AG09309 (cell line): ENCODE measurements around the gene KRT31.
"Not testable (repeated sequence)": the region's sequence is repeated elsewhere in the genome, so short reads cannot be mapped to it uniquely, and the experiment has no call there.

Experiments
- DNase-seq: peaks from one replicate; pipeline ENCODE4 v3.0.0-alpha.2; 2010; ENCODE audit warnings: low read depth
- H3K4me3 ChIP-seq: 2 replicates; pipeline ENCODE4 v1.5.1; 2011; ENCODE audit warnings: mild to moderate bottlenecking, low read depth, low read length, moderate library complexity; ENCODE audit not compliant: control insufficient read depth
- CTCF ChIP-seq: IDR thresholded peaks from 2 replicates; pipeline ENCODE4 v1.5.1; 2011; ENCODE audit warnings: mild to moderate bottlenecking, low read depth, low read length, inconsistent platforms; ENCODE audit not compliant: insufficient read depth, control insufficient read depth; ENCODE audit errors: missing control alignments

Gene KRT31

GRCh38 chr17:41429667-41430066 is 32.3 kb upstream of the KRT31 start:
- H3K4me3 ChIP-seq = no peak overlapping the region
- no peak for TF ChIP-seq CTCF
- DNase-seq = no peak

- no peak for DNase-seq
- no peak for TF ChIP-seq CTCF
- H3K4me3 ChIP-seq = no peak overlapping the region
These were observed 31.3 kb upstream of the KRT31 start for GRCh38 chr17:41428591-41429291.

GRCh38 chr17:41424111-41424635 is 26.8 kb upstream of the KRT31 start, which contains the start of gene KRT37:
KRT37 (minus strand) TSS chr17:41424585; CDS start chr17:41424523, 62 bp downstream.
- no peak for TF ChIP-seq CTCF
- DNase-seq = no peak
- H3K4me3 ChIP-seq = no peak within 1 kb of the TSS

GRCh38 chr17:41422586-41422985 is 25.2 kb upstream of the KRT31 start:
- DNase-seq, H3K4me3 ChIP-seq: not testable (repeated sequence)

GRCh38 chr17:41421617-41422016 is 24.2 kb upstream of the KRT31 start:
- H3K4me3 ChIP-seq = no peak overlapping the region
- TF ChIP-seq CTCF = no peak
- no peak for DNase-seq

- DNase-seq = no peak
These were observed 23.7 kb upstream of the KRT31 start for GRCh38 chr17:41421116-41421515.

GRCh38 chr17:41420134-41420533 is 22.7 kb upstream of the KRT31 start:
- H3K4me3 ChIP-seq = no peak overlapping the region
- DNase-seq = no peak
- TF ChIP-seq CTCF = no peak

More at GRCh38 chr17:41421116-41421515, 23.7 kb upstream of the KRT31 start:
- no peak overlapping the region for H3K4me3 ChIP-seq
- TF ChIP-seq CTCF = no peak
